Keratinocyte (primary cell): ENCODE results near the gene RASGEF1C. TPM values are rescaled to one million over a fixed set of nuclear protein-coding genes. Genes with fewer than 3 reads are reported as not detected.
"Not testable (repeated sequence)": the region's sequence is repeated elsewhere in the genome, so short reads cannot be mapped to it uniquely, and the experiment has no call there.

Source experiments
- DNase-seq: peaks from one replicate; pipeline ENCODE4 v3.0.0-alpha.2; 2011; ENCODE audit warnings: low read depth, missing footprints, low spot score
- FAIRE-seq: peaks from 2 replicates; lab custom pipeline; 2011; peaks lifted over from hg19 to GRCh38; lab: Jason Lieb, UNC
- H2AFZ ChIP-seq: 2 replicates; pipeline ENCODE4 v1.6.0; 2012; ENCODE audit warnings: low read length, control low read depth, inconsistent platforms; ENCODE audit not compliant: control insufficient read depth
- H3K27ac ChIP-seq: 2 replicates; pipeline ENCODE4 v1.5.1; 2011; ENCODE audit warnings: low read length; ENCODE audit not compliant: control insufficient read depth, insufficient read depth
- H3K27me3 ChIP-seq: 3 replicates; pipeline ENCODE4 v1.6.0; 2011; ENCODE audit warnings: low read length; ENCODE audit not compliant: control insufficient read depth, insufficient read depth; ENCODE audit errors: extremely low read depth
- H3K36me3 ChIP-seq, 2 experiments: 2 replicates in 1 of 2; 3 replicates in 1 of 2; pipeline ENCODE4 v1.5.1; 2011; ENCODE audit warnings: low read length in 2 of 2, mild to moderate bottlenecking in 1 of 2; ENCODE audit not compliant: control insufficient read depth in 2 of 2, insufficient read depth in 2 of 2; ENCODE audit errors: extremely low read depth in 1 of 2
- H3K4me1 ChIP-seq: 3 replicates; pipeline ENCODE4 v1.5.1; 2011; ENCODE audit warnings: low read length; ENCODE audit not compliant: control insufficient read depth, insufficient read depth; ENCODE audit errors: extremely low read depth
- H3K4me2 ChIP-seq: 3 replicates; pipeline ENCODE4 v1.6.0; 2011; ENCODE audit warnings: low read depth, low read length; ENCODE audit not compliant: control insufficient read depth, insufficient read depth; ENCODE audit errors: extremely low read depth
- H3K4me3 ChIP-seq, 3 experiments: fragments of 200-600 bp in 1 of 3; sonication (generic) in 1 of 3; 2 replicates in 2 of 3; 3 replicates in 1 of 3; pipeline ENCODE4 v1.5.1; 2011 to 2016; ENCODE audit warnings: low read length in 3 of 3, mild to moderate bottlenecking in 3 of 3, control low read depth in 2 of 3, inconsistent platforms in 1 of 3, low read depth in 1 of 3, mixed read lengths in 1 of 3, mixed run types in 1 of 3, moderate library complexity in 1 of 3; ENCODE audit not compliant: control insufficient read depth in 2 of 3, insufficient read depth in 2 of 3; ENCODE audit errors: extremely low read depth in 1 of 3
- H3K79me2 ChIP-seq: 2 replicates; pipeline ENCODE4 v1.6.0; 2012; ENCODE audit warnings: low read length; ENCODE audit not compliant: control insufficient read depth, insufficient read depth
- H3K9ac ChIP-seq: 3 replicates; pipeline ENCODE4 v1.6.0; 2011; ENCODE audit warnings: low read length; ENCODE audit not compliant: control insufficient read depth, insufficient read depth; ENCODE audit errors: extremely low read depth
- H3K9me1 ChIP-seq: 3 replicates; pipeline ENCODE4 v1.6.0; 2011; ENCODE audit warnings: low read length; ENCODE audit not compliant: control insufficient read depth, insufficient read depth; ENCODE audit errors: extremely low read depth
- H3K9me3 ChIP-seq: 2 replicates; pipeline ENCODE4 v1.5.1; 2012; ENCODE audit warnings: low read depth, low read length; ENCODE audit not compliant: control insufficient read depth
- H4K20me1 ChIP-seq: 3 replicates; pipeline ENCODE4 v1.6.0; 2011; ENCODE audit warnings: low read length; ENCODE audit not compliant: control insufficient read depth, insufficient read depth; ENCODE audit errors: extremely low read depth
- CTCF ChIP-seq, 3 experiments: IDR thresholded peaks in 1 of 3; conservative IDR thresholded peaks in 1 of 3; optimal IDR thresholded peaks in 1 of 3; 2 replicates in 2 of 3; 3 replicates in 1 of 3; pipeline versions ENCODE3 to v1.5.1; 2011; ENCODE audit warnings: low read length in 3 of 3, mild to moderate bottlenecking in 3 of 3, moderate library complexity in 2 of 3, control low read depth in 1 of 3, inconsistent platforms in 1 of 3; ENCODE audit not compliant: insufficient read depth in 2 of 3; ENCODE audit errors: extremely low read depth in 1 of 3
- EZH2 ChIP-seq: IDR thresholded peaks from one replicate; pipeline ENCODE4 v1.6.1; 2012; ENCODE audit warnings: inconsistent platforms, mild to moderate bottlenecking, low read length, moderate library complexity
- dilution Hi-C: fragments of 300-500 bp; cut with MboI; formaldehyde crosslinking; loops from one replicate; pipeline ENCODE4 v1.7.0; 2020; ENCODE audit warnings: low sequenced_read_pairs; ENCODE audit not compliant: extremely low pct_ligation_motif_present
- polyA plus RNA-seq, 5 experiments: library from polyadenylated mRNA; depleted of rRNA in 3 of 5; stranded (reverse) in 3 of 5; stranded (forward) in 1 of 5; unstranded in 1 of 5; fragments of >200 nt; gene quantifications; 1 replicate in 1 of 5; 2 replicates in 3 of 5; 3 replicates in 1 of 5; pipeline versions ENCODE4 v1.2.1 to v1.2.3, GENCODE V29; 2011 to 2012; ENCODE audit warnings: missing spikeins in 2 of 5, low read depth in 1 of 5, low replicate concordance in 1 of 5

Gene RASGEF1C
- polyA plus RNA-seq, 1 donor (not counting 4 experiments of a cell fraction or from before 2014, with no cell fraction given) = not detected

GRCh38 chr5:180090769-180091546 lies 118.1 kb downstream of the RASGEF1C start:
- no peak for FAIRE-seq

GRCh38 chr5:180090098-180090768 lies 118.8 kb downstream of the RASGEF1C start:
- H2AFZ ChIP-seq = peak overlapping the region; percentile 79
- FAIRE-seq (no peak), DNase-seq (no peak)
- peaks cover 3% of the 10 kb centered on the region for H3K4me1 ChIP-seq
- dilution Hi-C loops = no loop called here
- no peak overlapping the region for H3K27ac ChIP-seq
- H3K9ac ChIP-seq = peak overlapping the region; percentile 52
- H3K4me2 ChIP-seq = peak overlapping the region; percentile 75
- H3K4me3 ChIP-seq = peak overlapping the region; percentile 27 to 58 (median 56)
- TF ChIP-seq CTCF (optimal IDR thresholded peaks at IDR 0.05 in 1 of 3, IDR thresholded peaks at IDR 0.05 in 1 of 3, conservative IDR thresholded peaks at IDR 0.05 in 1 of 3; ENCODE audit: extremely low read depth in 1 of 3, insufficient read depth in 2 of 3, low read length in 3 of 3) = peak; percentile 56 to 84 (median 69)
- no peak for TF ChIP-seq EZH2
- H3K79me2 ChIP-seq = no peaks in the 10 kb centered on the region
- no peaks in the 10 kb centered on the region for H3K36me3 ChIP-seq
- no peaks in the 10 kb centered on the region for H3K27me3 ChIP-seq
- H3K9me3 ChIP-seq = no peaks in the 10 kb centered on the region
- H3K9me1 ChIP-seq = no peaks in the 10 kb centered on the region
- H4K20me1 ChIP-seq = no peaks in the 10 kb centered on the region

More at GRCh38 chr5:180090769-180091546, 118.1 kb downstream of the RASGEF1C start:
- Histone ChIP-seq H3K9me1 (no peaks in the 10 kb centered on the region), H3K9me3 (no peaks in the 10 kb centered on the region), H3K79me2 (no peaks in the 10 kb centered on the region), H3K4me3 (no peak overlapping the region), H3K4me1 (peaks cover 3% of the 10 kb centered on the region), H2AFZ (peak overlapping the region; percentile 37), H3K27ac (no peak overlapping the region), H3K4me2 (peak overlapping the region; percentile 75), H3K36me3 (no peaks in the 10 kb centered on the region), H3K27me3 (no peaks in the 10 kb centered on the region), H3K9ac (no peak overlapping the region), H4K20me1 (no peaks in the 10 kb centered on the region)
- no peak for DNase-seq
- dilution Hi-C loops = no loop called here
- TF ChIP-seq CTCF (optimal IDR thresholded peaks at IDR 0.05 in 1 of 3, IDR thresholded peaks at IDR 0.05 in 1 of 3, conservative IDR thresholded peaks at IDR 0.05 in 1 of 3; ENCODE audit: extremely low read depth in 1 of 3, insufficient read depth in 2 of 3, low read length in 3 of 3) (peak in 2 of 3 experiments; percentile 21 to 61), EZH2 (no peak)

GRCh38 chr5:180089628-180090027 lies 119.4 kb downstream of the RASGEF1C start:
- H3K4me1 ChIP-seq, H3K36me3 ChIP-seq, H3K79me2 ChIP-seq, H3K27ac ChIP-seq, H3K9ac ChIP-seq, H3K9me1 ChIP-seq, H3K4me3 ChIP-seq, H3K27me3 ChIP-seq, H2AFZ ChIP-seq, dilution Hi-C loops, H3K9me3 ChIP-seq, FAIRE-seq, DNase-seq, H4K20me1 ChIP-seq: not testable (repeated sequence)
- H3K4me2 ChIP-seq = peak overlapping the region; percentile 75
